Right lobe of liver (tissue), 6 donors: Measurements from ENCODE around the gene ALDH16A1. TPM values are rescaled to one million over a fixed set of nuclear protein-coding genes. Genes with fewer than 3 reads are reported as not detected.

Source experiments
- ATAC-seq, 4 donors: fragments of 200-7000 bp; cut with Tn5 transposase; one replicate each; pipeline ENCODE4 v1.9.1; 2020; ENCODE audit warnings: mild to moderate bottlenecking in 4 of 4, moderate library complexity in 4 of 4
- DNase-seq, 3 donors: peaks; one replicate each; pipeline ENCODE4 v3.0.0-alpha.2; 2020
- H3K27ac ChIP-seq, 3 donors: fragments of 200-600 bp; one replicate each; pipeline ENCODE4 v1.8.0; 2022
- H3K27me3 ChIP-seq, 2 donors: fragments of 200-600 bp; one replicate each; pipeline ENCODE4 v1.8.0; 2022
- H3K36me3 ChIP-seq, 4 donors: fragments of 200-600 bp; sonication (generic) in 1 of 4; one replicate each; pipeline versions ENCODE4 v1.5.1 to v1.8.0; 2017 to 2022; ENCODE audit warnings: control low read depth in 1 of 4
- H3K4me1 ChIP-seq, 4 donors: fragments of 200-600 bp; sonication (generic) in 1 of 4; one replicate each; pipeline versions ENCODE4 v1.5.1 to v1.8.0; 2017 to 2022; ENCODE audit warnings: control low read depth in 1 of 4
- H3K4me3 ChIP-seq, 3 donors: fragments of 200-600 bp; one replicate each; pipeline ENCODE4 v1.8.0; 2022
- H3K9me3 ChIP-seq, 4 donors: fragments of 200-600 bp; sonication (generic) in 1 of 4; one replicate each; pipeline versions ENCODE4 v1.5.1 to v1.8.0; 2017 to 2022; ENCODE audit warnings: control low read depth in 1 of 4
- POLR2A ChIP-seq: fragments of 450-650 bp; IDR thresholded peaks from one replicate; pipeline ENCODE4 v1.6.1; 2017; ENCODE audit warnings: antibody characterized with exemption, mild to moderate bottlenecking
- WGBS: methylation state at CpG from one replicate; pipeline ENCODE4 v1.1.6; 2018; ENCODE audit warnings: low coverage, low lambda C conversion rate; ENCODE audit not compliant: insufficient coverage; ENCODE audit errors: missing lambda C conversion rate; 5-methylcytosine and 5-hydroxymethylcytosine counted together
- intact Hi-C, 2 donors: fragments of 100-400 bp; cut with DNase I; formaldehyde crosslinking; loops; one replicate each; pipeline versions ENCODE4 v1.11.2 to v1.14.1; 2022
- total RNA-seq, 6 experiments: library from RNA; depleted of rRNA in 2 of 6; stranded (reverse); fragments of >200 nt in 2 of 6; fragmentation: NEBNext Ultra II Directional in 3 of 6; extraction: Animal tissue kit (Norgen Biotek cat#: 25700) in 3 of 6; gene quantifications; one replicate each; pipeline versions ENCODE4 v1.1.0 to v1.2.4, GENCODE V29; 2016 to 2023
- TF ChIP-seq, protein P1 (sequence below), 4 donors: fragments of 200-600 bp in 3 of 4; fragments of 450-650 bp in 1 of 4; IDR thresholded peaks; one replicate each; pipeline versions ENCODE4 v1.5.1 to v1.8.0; 2016 to 2022; ENCODE audit warnings: antibody characterized with exemption in 4 of 4, mild to moderate bottlenecking in 2 of 4
- donor health status: DM: no; HTN: yes; CAD: no.
- donor health status: DM: no; HTN: no; CAD: no.
- donor health status: DM: no; HTN: no; CAD: no.
- donor health status: DM: no; HTN: yes; CAD: no.
- donor health status: DM: no; HTN: yes; CAD: no.

Gene ALDH16A1
- total RNA-seq, 6 experiments from 2014 or later, result 14.4 to 29.6 (median 19.8) TPM

GRCh38 chr19:49414256-49414655 is 38.8 kb upstream of the ALDH16A1 start:
- no peak for ATAC-seq
- H3K27me3 ChIP-seq, result no peaks in the 10 kb centered on the region

GRCh38 chr19:49415102-49415809 is 37.8 kb upstream of the ALDH16A1 start:
- WGBS, result no CpG with 5 or more reads among the region's 15 CpGs
- H3K27me3 ChIP-seq, result peaks cover 0 to under 1% of the 10 kb centered on the region in 2 donors
- no peak overlapping the region for H3K27ac ChIP-seq
- no peaks in the 10 kb centered on the region for H3K4me1 ChIP-seq
- TF ChIP-seq, protein P1, sequence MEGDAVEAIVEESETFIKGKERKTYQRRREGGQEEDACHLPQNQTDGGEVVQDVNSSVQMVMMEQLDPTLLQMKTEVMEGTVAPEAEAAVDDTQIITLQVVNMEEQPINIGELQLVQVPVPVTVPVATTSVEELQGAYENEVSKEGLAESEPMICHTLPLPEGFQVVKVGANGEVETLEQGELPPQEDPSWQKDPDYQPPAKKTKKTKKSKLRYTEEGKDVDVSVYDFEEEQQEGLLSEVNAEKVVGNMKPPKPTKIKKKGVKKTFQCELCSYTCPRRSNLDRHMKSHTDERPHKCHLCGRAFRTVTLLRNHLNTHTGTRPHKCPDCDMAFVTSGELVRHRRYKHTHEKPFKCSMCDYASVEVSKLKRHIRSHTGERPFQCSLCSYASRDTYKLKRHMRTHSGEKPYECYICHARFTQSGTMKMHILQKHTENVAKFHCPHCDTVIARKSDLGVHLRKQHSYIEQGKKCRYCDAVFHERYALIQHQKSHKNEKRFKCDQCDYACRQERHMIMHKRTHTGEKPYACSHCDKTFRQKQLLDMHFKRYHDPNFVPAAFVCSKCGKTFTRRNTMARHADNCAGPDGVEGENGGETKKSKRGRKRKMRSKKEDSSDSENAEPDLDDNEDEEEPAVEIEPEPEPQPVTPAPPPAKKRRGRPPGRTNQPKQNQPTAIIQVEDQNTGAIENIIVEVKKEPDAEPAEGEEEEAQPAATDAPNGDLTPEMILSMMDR (IDR thresholded peaks at IDR 0.05), result no peak
- no peak for TF ChIP-seq POLR2A
- intact Hi-C loops, result no loop called here
- no peaks in the 10 kb centered on the region for H3K9me3 ChIP-seq
- no peak for ATAC-seq
- no peak for DNase-seq
- H3K4me3 ChIP-seq, result no peak overlapping the region
- H3K36me3 ChIP-seq, result no peaks in the 10 kb centered on the region

More at GRCh38 chr19:49414256-49414655, 38.8 kb upstream of the ALDH16A1 start:
- DNase-seq, result no peak
- Histone ChIP-seq H3K4me3 (no peak overlapping the region), H3K36me3 (no peaks in the 10 kb centered on the region), H3K27ac (no peak overlapping the region), H3K4me1 (no peaks in the 10 kb centered on the region), H3K9me3 (no peaks in the 10 kb centered on the region)
- intact Hi-C loops, result no loop called here
- TF ChIP-seq, protein P1 (IDR thresholded peaks at IDR 0.05), result no peak
- TF ChIP-seq POLR2A, result no peak
- 63% methylated on average over 2 of the region's 3 CpGs for WGBS

DNA sequence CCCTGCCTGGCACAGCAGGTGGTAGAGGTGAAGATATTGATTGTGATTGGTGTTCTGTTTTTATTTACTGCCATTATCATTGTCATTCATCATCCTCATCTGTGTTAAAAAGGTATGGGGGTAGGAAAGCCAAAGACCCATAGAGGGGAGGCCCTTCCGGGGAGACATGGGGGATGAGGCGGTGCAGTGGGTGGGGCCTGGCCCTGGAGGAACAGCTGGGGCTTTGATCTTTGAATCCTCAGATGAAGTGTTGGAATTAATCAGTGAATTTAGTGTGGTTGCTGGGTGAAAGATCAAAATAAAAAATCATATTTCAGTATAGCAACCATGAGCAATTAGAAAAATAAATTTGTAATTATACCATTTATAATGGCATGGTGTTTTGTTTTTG is 37.2 kb upstream of the ALDH16A1 start:
- TF ChIP-seq, protein P1 (IDR thresholded peaks at IDR 0.05), result no peak
- no peak for TF ChIP-seq POLR2A
- H3K27me3 ChIP-seq, result peaks cover 0 to 6% of the 10 kb centered on the region in 2 donors
- H3K4me1 ChIP-seq, result no peaks in the 10 kb centered on the region
- H3K4me3 ChIP-seq, result no peak overlapping the region
- ATAC-seq (no peak), DNase-seq (no peak)
- intact Hi-C loops, result no loop called here
- no peaks in the 10 kb centered on the region for H3K36me3 ChIP-seq
- whole genome bisulfite sequencing, result 63% methylated on average over 2 of the region's 2 CpGs
- no peaks in the 10 kb centered on the region for H3K9me3 ChIP-seq
- H3K27ac ChIP-seq, result no peak overlapping the region

GRCh38 chr19:49417088-49417487 is 35.9 kb upstream of the ALDH16A1 start:
- peaks cover 0 to 4% (median 0%) of the 10 kb centered on the region in 4 donors for H3K4me1 ChIP-seq
- H3K36me3 ChIP-seq, result no peaks in the 10 kb centered on the region
- no CpG with 5 or more reads among the region's 7 CpGs for WGBS
- no peak overlapping the region for H3K4me3 ChIP-seq
- no peaks in the 10 kb centered on the region for H3K9me3 ChIP-seq
- TF ChIP-seq POLR2A, result no peak
- TF ChIP-seq, protein P1 (IDR thresholded peaks at IDR 0.05), result no peak
- H3K27me3 ChIP-seq, result peaks cover 3 to 8% of the 10 kb centered on the region in 2 donors
- intact Hi-C loops, result no loop called here
- no peak for ATAC-seq
- no peak overlapping the region for H3K27ac ChIP-seq
- DNase-seq, result no peak
